ENCODE data around the gene SMIM11. TPM values are rescaled to one million over a fixed set of nuclear protein-coding genes. Genes with fewer than 3 reads are reported as not detected.

SMIM11 gene
- total and polyA plus RNA-seq, 2 donors = 3.4 to 10.6 TPM

DNA sequence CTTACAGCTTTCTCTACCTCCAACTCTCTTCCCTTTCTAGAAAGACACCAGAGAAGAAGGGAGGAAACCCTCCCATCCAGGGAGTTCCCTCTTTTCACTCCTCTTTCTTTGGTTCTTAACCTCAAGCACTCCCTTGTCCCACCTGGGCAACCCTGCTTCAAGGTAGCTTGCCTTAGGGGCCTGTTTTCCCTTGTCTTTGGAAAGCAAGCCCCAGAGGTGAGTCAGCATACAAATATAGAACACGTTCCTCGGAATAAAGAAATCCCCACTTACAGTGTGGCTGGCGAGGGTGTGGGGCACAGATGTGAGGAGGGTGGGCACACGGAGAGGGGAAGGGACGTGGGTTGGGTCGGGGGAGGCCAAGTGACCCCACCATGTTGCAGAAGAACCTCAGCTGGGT is 37.6 kb upstream of the SMIM11 start:
- Histone ChIP-seq H3K36me3 (ENCODE audit: control insufficient read depth in 2 of 2, insufficient read depth in 2 of 2, low read length in 1 of 2) (no peaks in the 10 kb centered on the region), H3K4me1 (ENCODE audit: control insufficient read depth in 2 of 2, insufficient read depth in 2 of 2, low read length in 2 of 2) (no peaks in the 10 kb centered on the region), H3K27ac (ENCODE audit: low read depth in 1 of 2, low read length in 1 of 2) (no peak overlapping the region), H3K27me3 (ENCODE audit: control insufficient read depth in 2 of 2, insufficient read depth in 1 of 2, low read length in 1 of 2) (no peaks in the 10 kb centered on the region), H3K4me3 (ENCODE audit: low read length in 2 of 2) (no peak overlapping the region), H3K9me3 (ENCODE audit: control insufficient read depth in 2 of 2, insufficient read depth in 1 of 2, low read length in 1 of 2) (no peaks in the 10 kb centered on the region)
- DNase-seq (ENCODE audit: low read depth in 6 of 9, low spot score in 9 of 9) = no peak
- WGBS = 21% methylated on average over 6 of the region's 6 CpGs

DNA sequence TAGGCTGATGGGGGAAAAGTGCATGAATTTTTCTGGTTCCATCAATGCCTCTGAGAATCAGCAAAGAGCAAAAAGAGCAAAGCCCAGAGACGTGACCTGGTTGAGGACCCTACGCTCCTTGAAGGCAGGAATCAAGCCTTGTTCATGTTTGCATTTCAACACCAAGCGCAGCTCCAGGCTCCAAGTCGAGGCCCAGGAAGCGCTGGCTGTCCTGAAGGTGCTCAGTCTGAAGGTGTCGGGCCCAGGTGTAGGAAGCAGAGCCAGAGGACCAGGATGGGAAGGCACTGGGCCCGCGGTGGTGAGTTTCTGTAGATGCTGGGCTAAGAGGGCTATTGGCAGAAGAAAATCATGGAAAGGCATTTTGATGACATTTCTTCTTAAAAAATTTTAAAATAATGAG is 37.1 kb upstream of the SMIM11 start:
- Histone ChIP-seq H3K36me3 (ENCODE audit: control insufficient read depth in 2 of 2, insufficient read depth in 2 of 2, low read length in 1 of 2) (no peaks in the 10 kb centered on the region), H3K27ac (ENCODE audit: low read depth in 1 of 2, low read length in 1 of 2) (no peak overlapping the region), H3K4me3 (ENCODE audit: low read length in 2 of 2) (no peak overlapping the region), H3K27me3 (ENCODE audit: control insufficient read depth in 2 of 2, insufficient read depth in 1 of 2, low read length in 1 of 2) (no peaks in the 10 kb centered on the region), H3K4me1 (ENCODE audit: control insufficient read depth in 2 of 2, insufficient read depth in 2 of 2, low read length in 2 of 2) (no peaks in the 10 kb centered on the region), H3K9me3 (ENCODE audit: control insufficient read depth in 2 of 2, insufficient read depth in 1 of 2, low read length in 1 of 2) (no peaks in the 10 kb centered on the region)
- WGBS = 95% methylated on average over 8 of the region's 8 CpGs
- DNase-seq (ENCODE audit: low read depth in 6 of 9, low spot score in 9 of 9) = no peak

DNA sequence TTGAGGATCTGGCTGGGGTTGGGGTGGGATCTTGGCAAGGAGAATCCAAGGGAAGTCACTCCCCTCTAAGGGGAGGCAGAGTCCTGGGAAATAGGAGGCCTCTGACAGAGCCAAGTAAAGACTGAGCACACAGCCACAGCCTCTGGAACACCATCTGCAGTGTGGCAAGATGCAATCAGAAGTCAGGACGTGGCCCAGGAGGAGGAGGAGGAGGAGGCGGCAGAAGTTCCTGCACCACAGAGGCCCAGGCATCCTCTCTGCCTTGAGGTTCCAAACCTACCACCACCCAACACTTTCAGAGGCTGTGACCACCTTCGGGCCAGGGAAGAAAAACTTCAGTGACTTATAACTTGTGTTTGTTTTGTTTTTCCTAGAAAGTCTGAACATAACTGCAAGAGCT is 35.2 kb upstream of the SMIM11 start:
- Histone ChIP-seq H3K36me3 (ENCODE audit: control insufficient read depth in 2 of 2, insufficient read depth in 2 of 2, low read length in 1 of 2) (no peaks in the 10 kb centered on the region), H3K27ac (ENCODE audit: low read depth in 1 of 2, low read length in 1 of 2) (no peak overlapping the region), H3K4me3 (ENCODE audit: low read length in 2 of 2) (no peak overlapping the region), H3K27me3 (ENCODE audit: control insufficient read depth in 2 of 2, insufficient read depth in 1 of 2, low read length in 1 of 2) (no peaks in the 10 kb centered on the region), H3K9me3 (ENCODE audit: control insufficient read depth in 2 of 2, insufficient read depth in 1 of 2, low read length in 1 of 2) (no peaks in the 10 kb centered on the region), H3K4me1 (ENCODE audit: control insufficient read depth in 2 of 2, insufficient read depth in 2 of 2, low read length in 2 of 2) (no peaks in the 10 kb centered on the region)
- WGBS = 80% methylated on average over 3 of the region's 3 CpGs
- DNase-seq (ENCODE audit: low read depth in 6 of 9, low spot score in 9 of 9) = no peak

DNA sequence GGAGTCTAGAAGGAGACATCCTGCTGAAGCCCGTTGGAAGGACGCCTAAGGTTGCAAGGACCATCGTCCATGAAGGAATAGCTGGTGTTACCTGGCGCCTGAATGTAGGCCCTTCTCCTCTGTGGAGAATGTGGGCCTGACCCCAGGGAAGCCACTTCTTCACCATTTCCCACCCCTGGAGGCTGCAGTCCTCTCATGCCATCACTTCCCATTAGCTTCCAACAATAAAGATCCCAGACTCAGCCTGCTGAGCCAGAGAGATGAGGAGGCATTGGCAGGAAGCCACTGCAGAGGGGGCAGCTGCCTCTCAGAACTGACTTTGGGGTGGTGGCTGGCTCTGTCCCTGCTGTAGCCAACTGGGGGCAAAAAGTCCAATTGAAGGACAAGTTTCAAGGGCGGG is 32.8 kb upstream of the SMIM11 start:
- H3K4me3 ChIP-seq (ENCODE audit: low read length in 2 of 2) = no peak overlapping the region
- no peaks in the 10 kb centered on the region for H3K9me3 ChIP-seq (ENCODE audit: control insufficient read depth in 2 of 2, insufficient read depth in 1 of 2, low read length in 1 of 2)
- H3K27ac ChIP-seq (ENCODE audit: low read depth in 1 of 2, low read length in 1 of 2) = no peak overlapping the region
- no peak for DNase-seq (ENCODE audit: low read depth in 6 of 9, low spot score in 9 of 9)
- H3K36me3 ChIP-seq (ENCODE audit: control insufficient read depth in 2 of 2, insufficient read depth in 2 of 2, low read length in 1 of 2) = no peaks in the 10 kb centered on the region
- H3K4me1 ChIP-seq (ENCODE audit: control insufficient read depth in 2 of 2, insufficient read depth in 2 of 2, low read length in 2 of 2) = no peaks in the 10 kb centered on the region
- no peaks in the 10 kb centered on the region for H3K27me3 ChIP-seq (ENCODE audit: control insufficient read depth in 2 of 2, insufficient read depth in 1 of 2, low read length in 1 of 2)
- 96% methylated on average over 5 of the region's 5 CpGs for WGBS

DNA sequence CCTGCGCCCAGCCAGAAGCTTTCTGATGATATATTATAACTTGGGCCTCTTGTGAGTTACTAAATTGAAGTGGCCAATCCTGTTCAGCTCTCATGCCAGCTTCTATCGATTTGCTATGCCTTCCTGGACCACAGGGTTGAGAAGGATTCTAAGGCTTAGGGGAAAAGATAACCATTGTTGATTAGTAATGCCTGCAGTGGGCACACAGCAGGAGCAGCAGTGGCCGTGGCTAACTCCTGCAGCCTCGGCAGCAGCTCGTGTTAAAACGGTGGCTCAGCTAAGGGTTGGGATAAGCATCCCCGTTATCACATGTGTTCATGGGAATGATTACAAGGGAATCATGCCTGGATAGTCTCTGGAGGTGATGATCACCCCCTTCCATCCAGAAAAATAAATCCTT is 32.0 kb upstream of the SMIM11 start:
- no peak for DNase-seq (ENCODE audit: low read depth in 6 of 9, low spot score in 9 of 9)
- H3K4me1 ChIP-seq (ENCODE audit: control insufficient read depth in 2 of 2, insufficient read depth in 2 of 2, low read length in 2 of 2) = no peaks in the 10 kb centered on the region
- no peaks in the 10 kb centered on the region for H3K27me3 ChIP-seq (ENCODE audit: control insufficient read depth in 2 of 2, insufficient read depth in 1 of 2, low read length in 1 of 2)
- H3K9me3 ChIP-seq (ENCODE audit: control insufficient read depth in 2 of 2, insufficient read depth in 1 of 2, low read length in 1 of 2) = no peaks in the 10 kb centered on the region
- H3K4me3 ChIP-seq (ENCODE audit: low read length in 2 of 2) = no peak overlapping the region
- WGBS = 96% methylated on average over 7 of the region's 7 CpGs
- H3K36me3 ChIP-seq (ENCODE audit: control insufficient read depth in 2 of 2, insufficient read depth in 2 of 2, low read length in 1 of 2) = no peaks in the 10 kb centered on the region
- H3K27ac ChIP-seq (ENCODE audit: low read depth in 1 of 2, low read length in 1 of 2) = no peak overlapping the region

DNA sequence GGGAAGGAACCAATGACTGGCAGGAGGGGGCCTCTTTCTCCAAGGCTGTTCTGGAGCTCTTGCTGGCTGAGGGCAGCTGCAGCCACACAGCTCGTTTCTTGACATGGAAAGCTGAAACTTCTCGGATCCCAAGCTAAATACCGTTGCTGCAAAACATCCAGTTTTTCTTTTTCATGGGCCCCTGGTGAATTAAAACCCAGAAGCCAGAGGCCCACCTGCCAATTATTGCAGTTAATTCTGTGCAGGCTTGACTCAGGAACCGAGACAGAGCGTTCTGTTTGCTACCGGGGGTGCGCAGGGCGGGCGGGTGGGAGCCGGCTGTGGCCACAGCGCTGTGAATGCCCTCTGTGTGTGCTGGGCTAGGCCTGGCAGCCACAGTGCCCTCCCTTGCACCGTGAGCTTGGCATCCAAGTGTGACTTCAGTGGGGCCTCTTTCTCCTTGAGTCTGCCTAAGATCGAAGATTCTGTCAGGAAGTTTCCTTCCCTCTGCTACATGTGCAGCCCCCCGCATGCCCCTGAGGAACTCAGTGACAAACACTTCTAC is 31.4 kb upstream of the SMIM11 start:
- no peak overlapping the region for H3K27ac ChIP-seq (ENCODE audit: low read depth in 1 of 2, low read length in 1 of 2)
- no peaks in the 10 kb centered on the region for H3K4me1 ChIP-seq (ENCODE audit: control insufficient read depth in 2 of 2, insufficient read depth in 2 of 2, low read length in 2 of 2)
- 93% methylated on average over 14 of the region's 14 CpGs for WGBS
- no peaks in the 10 kb centered on the region for H3K9me3 ChIP-seq (ENCODE audit: control insufficient read depth in 2 of 2, insufficient read depth in 1 of 2, low read length in 1 of 2)
- H3K4me3 ChIP-seq (ENCODE audit: low read length in 2 of 2) = no peak overlapping the region
- H3K36me3 ChIP-seq (ENCODE audit: control insufficient read depth in 2 of 2, insufficient read depth in 2 of 2, low read length in 1 of 2) = no peaks in the 10 kb centered on the region
- no peak for DNase-seq (ENCODE audit: low read depth in 6 of 9, low spot score in 9 of 9)
- no peaks in the 10 kb centered on the region for H3K27me3 ChIP-seq (ENCODE audit: control insufficient read depth in 2 of 2, insufficient read depth in 1 of 2, low read length in 1 of 2)

DNA sequence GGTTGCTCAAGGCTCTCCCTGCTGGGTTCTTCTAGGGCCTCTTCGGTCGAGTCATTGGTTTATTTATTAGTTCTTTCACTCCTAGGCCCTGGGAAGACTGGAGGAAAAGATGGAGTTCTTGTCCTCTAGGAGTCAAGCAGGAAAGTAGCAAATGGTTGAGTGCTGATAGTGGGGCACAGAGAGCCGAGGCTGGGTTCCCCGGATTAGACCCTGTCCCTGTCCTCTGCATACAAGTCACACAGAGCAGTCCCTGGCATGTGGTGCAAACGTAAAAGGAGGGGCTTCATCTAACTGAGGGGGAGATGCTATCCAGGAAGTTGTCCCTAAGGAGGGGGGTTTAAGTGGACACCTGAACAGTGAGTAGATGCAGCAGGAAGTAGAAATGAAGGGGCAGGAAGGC is 30.7 kb upstream of the SMIM11 start:
- no peaks in the 10 kb centered on the region for H3K36me3 ChIP-seq (ENCODE audit: control insufficient read depth in 2 of 2, insufficient read depth in 2 of 2, low read length in 1 of 2)
- H3K4me1 ChIP-seq (ENCODE audit: control insufficient read depth in 2 of 2, insufficient read depth in 2 of 2, low read length in 2 of 2) = no peaks in the 10 kb centered on the region
- H3K27me3 ChIP-seq (ENCODE audit: control insufficient read depth in 2 of 2, insufficient read depth in 1 of 2, low read length in 1 of 2) = no peaks in the 10 kb centered on the region
- no peak overlapping the region for H3K4me3 ChIP-seq (ENCODE audit: low read length in 2 of 2)
- 93% methylated on average over 5 of the region's 5 CpGs for WGBS
- H3K27ac ChIP-seq (ENCODE audit: low read depth in 1 of 2, low read length in 1 of 2) = no peak overlapping the region
- DNase-seq (ENCODE audit: low read depth in 6 of 9, low spot score in 9 of 9) = no peak
- H3K9me3 ChIP-seq (ENCODE audit: control insufficient read depth in 2 of 2, insufficient read depth in 1 of 2, low read length in 1 of 2) = no peaks in the 10 kb centered on the region

DNA sequence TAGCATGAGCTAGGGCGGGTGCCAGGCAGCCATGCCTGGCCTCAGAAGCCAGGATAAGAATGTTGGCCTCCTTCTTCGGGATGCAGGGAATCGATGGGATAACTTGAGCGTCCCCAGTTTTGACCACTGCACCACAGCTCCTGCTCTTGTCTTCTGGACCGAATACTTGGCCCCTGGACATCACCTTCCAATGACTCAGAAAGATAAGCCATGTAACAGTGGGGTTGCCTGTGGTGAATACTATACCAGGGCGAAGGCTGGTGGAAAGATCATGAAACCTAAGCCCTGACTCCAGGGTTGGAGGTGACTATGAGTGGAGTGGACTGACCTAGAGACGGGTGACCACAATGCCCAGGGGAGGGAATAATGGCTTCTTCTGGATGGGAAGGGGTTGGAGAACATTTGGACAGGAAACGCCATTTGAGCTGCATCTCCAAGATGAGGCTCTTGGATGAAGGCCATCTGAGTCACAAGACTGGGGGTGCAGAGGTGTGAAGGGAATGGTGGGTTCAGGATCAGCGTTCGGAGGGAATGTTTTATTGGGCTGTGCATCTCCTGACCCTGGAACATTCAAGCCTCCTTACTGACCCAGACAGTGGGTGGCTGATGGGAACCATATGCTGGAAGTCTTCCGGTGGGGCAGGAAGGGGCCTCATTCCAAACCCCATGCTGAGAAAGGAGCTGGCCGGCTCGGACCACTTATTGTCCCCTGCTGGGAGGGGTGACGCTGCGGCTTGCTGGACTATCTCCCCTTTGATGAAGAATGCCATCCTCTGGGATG is 30.0 kb upstream of the SMIM11 start:
- Histone ChIP-seq H3K36me3 (ENCODE audit: control insufficient read depth in 2 of 2, insufficient read depth in 2 of 2, low read length in 1 of 2) (no peaks in the 10 kb centered on the region), H3K4me1 (ENCODE audit: control insufficient read depth in 2 of 2, insufficient read depth in 2 of 2, low read length in 2 of 2) (no peaks in the 10 kb centered on the region), H3K27ac (ENCODE audit: low read depth in 1 of 2, low read length in 1 of 2) (no peak overlapping the region), H3K27me3 (ENCODE audit: control insufficient read depth in 2 of 2, insufficient read depth in 1 of 2, low read length in 1 of 2) (no peaks in the 10 kb centered on the region), H3K9me3 (ENCODE audit: control insufficient read depth in 2 of 2, insufficient read depth in 1 of 2, low read length in 1 of 2) (no peaks in the 10 kb centered on the region), H3K4me3 (ENCODE audit: low read length in 2 of 2) (no peak overlapping the region)
- 89% methylated on average over 15 of the region's 15 CpGs for WGBS
- no peak for DNase-seq (ENCODE audit: low read depth in 6 of 9, low spot score in 9 of 9)

DNA sequence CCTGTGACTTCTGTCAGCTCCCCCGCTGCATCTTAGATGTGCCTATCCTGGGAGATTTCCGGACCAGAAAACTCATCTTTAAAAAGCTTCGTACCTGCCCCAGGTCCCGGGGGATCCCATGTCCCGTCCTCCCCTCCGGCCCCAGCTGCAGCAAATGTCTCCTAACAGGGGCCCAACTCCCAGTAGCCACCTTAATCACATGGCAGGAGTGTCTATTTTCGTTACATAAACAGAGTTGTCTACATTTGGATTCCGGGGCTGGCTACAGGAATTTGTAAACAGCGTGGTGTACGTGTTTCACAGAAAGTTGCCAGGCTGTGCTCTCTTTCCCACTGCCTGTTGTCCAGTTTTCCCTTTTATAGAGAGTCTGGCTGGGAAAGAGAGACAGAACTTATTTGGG is 29.4 kb upstream of the SMIM11 start:
- Histone ChIP-seq H3K27me3 (ENCODE audit: control insufficient read depth in 2 of 2, insufficient read depth in 1 of 2, low read length in 1 of 2) (no peaks in the 10 kb centered on the region), H3K4me1 (ENCODE audit: control insufficient read depth in 2 of 2, insufficient read depth in 2 of 2, low read length in 2 of 2) (no peaks in the 10 kb centered on the region), H3K27ac (ENCODE audit: low read depth in 1 of 2, low read length in 1 of 2) (no peak overlapping the region), H3K36me3 (ENCODE audit: control insufficient read depth in 2 of 2, insufficient read depth in 2 of 2, low read length in 1 of 2) (no peaks in the 10 kb centered on the region), H3K4me3 (ENCODE audit: low read length in 2 of 2) (no peak overlapping the region), H3K9me3 (ENCODE audit: control insufficient read depth in 2 of 2, insufficient read depth in 1 of 2, low read length in 1 of 2) (no peaks in the 10 kb centered on the region)
- DNase-seq (ENCODE audit: low read depth in 6 of 9, low spot score in 9 of 9) = no peak
- 95% methylated on average over 10 of the region's 10 CpGs for WGBS
